Vein endothelial cell (primary cell): ENCODE results near the gene ISM2. TPM values are rescaled to one million over a fixed set of nuclear protein-coding genes. Genes with fewer than 3 reads are reported as not detected.

Experiments used
- small RNA-seq: library from RNA; depleted of rRNA; stranded (forward); fragments of <200 nt; gene quantifications from one replicate; pipeline ENCODE3, GENCODE V24; 2012
- total RNA-seq: library from RNA; depleted of rRNA; stranded (reverse); fragments of >200 nt; gene quantifications from 2 replicates; pipeline ENCODE4 v1.2.3, GENCODE V29; 2012

The ISM2 gene
- under 0.01 and 0.10 TPM in 2 replicates for total RNA-seq

GRCh38 chr14:77498120-77498979, at the start of gene ISM2:
ISM2 (minus strand) TSS chr14:77498816; CDS start chr14:77498793, 23 bp downstream.

DNA sequence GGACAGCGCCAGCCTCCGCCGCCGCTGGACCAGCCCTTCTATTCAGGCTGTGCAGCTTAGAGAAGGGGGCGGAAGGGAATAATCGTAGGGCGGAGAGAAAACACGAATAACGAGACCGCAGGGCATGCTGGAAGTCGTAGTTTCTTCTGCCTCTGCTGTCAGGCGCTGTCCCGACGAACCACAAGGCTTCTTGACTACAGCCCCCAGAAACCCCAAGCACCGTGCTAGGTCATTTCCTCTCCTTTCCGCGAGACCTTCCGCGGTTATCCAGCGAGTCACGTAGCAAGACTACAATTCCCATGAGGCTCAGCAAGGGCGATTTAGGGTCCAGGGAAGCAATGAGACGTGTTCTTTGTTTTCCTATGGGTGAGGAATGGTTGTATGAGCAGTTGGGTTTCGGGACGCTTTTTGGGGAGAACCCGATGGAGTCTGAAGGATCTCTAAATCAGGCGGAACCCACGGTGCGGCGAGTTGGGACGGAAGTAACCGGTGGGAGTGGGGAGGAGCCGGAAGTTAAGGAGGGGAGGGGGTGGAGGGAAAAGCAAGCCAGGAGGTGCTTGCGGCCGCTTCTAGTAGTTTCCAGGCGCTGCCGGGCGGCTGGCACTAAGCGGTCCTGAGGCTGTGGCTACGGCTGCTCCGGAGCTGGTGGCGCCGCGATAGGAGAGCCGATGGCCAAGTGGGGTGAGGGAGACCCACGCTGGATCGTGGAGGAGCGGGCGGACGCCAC, 40.9 kb downstream of the ISM2 start, which contains the start of the genes AHSA1 and VIPAS39:
Gene AHSA1, plus strand, starts transcription at position 572 of the 727 bp plus-strand sequence. Its CDS starts 97 bp downstream, at position 669.
Gene VIPAS39, minus strand, starts transcription at position 80 of the 727 bp plus-strand sequence. CDS start 3,499 bp downstream, outside the sequence.

Small RNAs within 50 kb of the gene (small RNA-seq; reads per million reads assigned to genes)
- not detected for gene RF00404
- gene RN7SL587P = not detected

Other genes with a start within 250 kb of the ISM2 start
- gene NGB, start 227.6 kb downstream of the ISM2 start, total RNA-seq = not detected in 2 replicates
- gene POMT2, start 177.9 kb downstream of the ISM2 start, total RNA-seq = 13.1 and 16.0 TPM in 2 replicates
- 27.3 and 35.6 TPM in 2 replicates for gene GSTZ1, start 177.8 kb downstream of the ISM2 start, total RNA-seq
- 12.7 and 16.3 TPM in 2 replicates for gene TMED8, start 121.7 kb downstream of the ISM2 start, total RNA-seq
- gene SAMD15, start 121.4 kb downstream of the ISM2 start, total RNA-seq = 0.98 and 1.6 TPM in 2 replicates
- gene NOXRED1, start 75.3 kb downstream of the ISM2 start, total RNA-seq = under 0.01 TPM in 1 of 2 replicates, not detected in the other
- 40.8 and 42.8 TPM in 2 replicates for gene VIPAS39, start 41.2 kb downstream of the ISM2 start, total RNA-seq
- gene AHSA1, start 40.7 kb downstream of the ISM2 start, total RNA-seq = 76.1 and 107 TPM in 2 replicates
- gene SPTLC2, start 117.8 kb upstream of the ISM2 start, total RNA-seq = 59.1 and 78.3 TPM in 2 replicates
- gene ALKBH1, start 209.2 kb upstream of the ISM2 start, total RNA-seq = 10.1 and 11.2 TPM in 2 replicates
- gene SLIRP, start 209.3 kb upstream of the ISM2 start, total RNA-seq = 99.3 and 178 TPM in 2 replicates